ENCODE measurements around the gene PKM. TPM values are rescaled to one million over a fixed set of nuclear protein-coding genes. Genes with fewer than 3 reads are reported as not detected.

The PKM gene
- total RNA-seq, 1 experiment from 2014 or later = 1,026 TPM

DNA sequence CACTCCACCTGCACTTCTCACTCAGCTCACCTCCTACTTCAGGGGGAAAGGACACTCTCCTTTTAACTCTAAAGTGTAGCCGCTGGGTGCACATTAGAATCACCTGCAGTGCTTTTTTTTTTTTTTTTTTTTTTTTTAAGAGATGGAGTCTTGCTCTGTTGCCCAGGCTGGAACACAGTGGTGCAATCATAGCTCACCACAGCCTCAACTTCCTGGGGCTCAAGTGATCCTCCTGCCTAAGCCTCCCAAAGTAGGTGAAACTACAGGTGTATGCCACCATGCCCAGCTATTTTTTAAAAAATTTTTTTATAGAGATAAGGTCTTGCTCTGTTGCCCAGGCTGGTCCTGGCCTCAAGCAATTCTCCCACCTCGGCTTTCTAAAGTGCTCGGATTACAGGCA, 54.2 kb downstream of the PKM start:
- no peaks in the 10 kb centered on the region for H3K27me3 ChIP-seq (ENCODE audit: insufficient read depth, low read length)
- Mint-ChIP-seq H3K4me1 (peaks cover 6 to 11% of the 10 kb centered on the region in 2 experiments), H3K9me3 (no peaks in the 10 kb centered on the region), H3K27ac (no peak overlapping the region), H3K27me3 (ENCODE audit: low read depth) (peaks cover 2% of the 10 kb centered on the region; the same call in 1 of the 2 replicates), H3K4me3 (no peak overlapping the region), H3K36me3 (ENCODE audit: insufficient read depth in 1 of 3, low read depth in 3 of 3) (no peaks in the 10 kb centered on the region)
- no peaks in the 10 kb centered on the region for H3K79me1 ChIP-seq (ENCODE audit: insufficient read depth, low read depth, low read length, poor library complexity, severe bottlenecking)
- H3K18ac ChIP-seq (ENCODE audit: insufficient read length, low read depth, low read length) = no peak overlapping the region
- H4K91ac ChIP-seq (ENCODE audit: insufficient read length, low read depth, low read length) = no peak overlapping the region
- peaks cover 4% of the 10 kb centered on the region for H3K23me2 ChIP-seq (ENCODE audit: insufficient read length, low read depth, low read length, poor library complexity, severe bottlenecking)
- no peak overlapping the region for H3K27ac ChIP-seq (ENCODE audit: insufficient read length, low read depth, low read length)
- no peak overlapping the region for H3K56ac ChIP-seq (ENCODE audit: insufficient read length, low read depth, low read length)
- H2BK15ac ChIP-seq (ENCODE audit: low read depth, low read length) = no peak overlapping the region
- no peak overlapping the region for H3K4ac ChIP-seq (ENCODE audit: low read depth, low read length)
- no peak overlapping the region for H3K4me2 ChIP-seq (ENCODE audit: insufficient read depth, insufficient read length, low read length)
- no peak for DNase-seq
- no peak overlapping the region for H3K14ac ChIP-seq (ENCODE audit: insufficient read depth, low read length)
- WGBS (ENCODE audit: extremely low coverage, insufficient read length, low lambda C conversion rate) = no CpG with 5 or more reads among the region's 3 CpGs
- H3K4me1 ChIP-seq (ENCODE audit: insufficient read depth, low read length) = no peaks in the 10 kb centered on the region
- TF ChIP-seq, protein P1, sequence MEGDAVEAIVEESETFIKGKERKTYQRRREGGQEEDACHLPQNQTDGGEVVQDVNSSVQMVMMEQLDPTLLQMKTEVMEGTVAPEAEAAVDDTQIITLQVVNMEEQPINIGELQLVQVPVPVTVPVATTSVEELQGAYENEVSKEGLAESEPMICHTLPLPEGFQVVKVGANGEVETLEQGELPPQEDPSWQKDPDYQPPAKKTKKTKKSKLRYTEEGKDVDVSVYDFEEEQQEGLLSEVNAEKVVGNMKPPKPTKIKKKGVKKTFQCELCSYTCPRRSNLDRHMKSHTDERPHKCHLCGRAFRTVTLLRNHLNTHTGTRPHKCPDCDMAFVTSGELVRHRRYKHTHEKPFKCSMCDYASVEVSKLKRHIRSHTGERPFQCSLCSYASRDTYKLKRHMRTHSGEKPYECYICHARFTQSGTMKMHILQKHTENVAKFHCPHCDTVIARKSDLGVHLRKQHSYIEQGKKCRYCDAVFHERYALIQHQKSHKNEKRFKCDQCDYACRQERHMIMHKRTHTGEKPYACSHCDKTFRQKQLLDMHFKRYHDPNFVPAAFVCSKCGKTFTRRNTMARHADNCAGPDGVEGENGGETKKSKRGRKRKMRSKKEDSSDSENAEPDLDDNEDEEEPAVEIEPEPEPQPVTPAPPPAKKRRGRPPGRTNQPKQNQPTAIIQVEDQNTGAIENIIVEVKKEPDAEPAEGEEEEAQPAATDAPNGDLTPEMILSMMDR (conservative IDR thresholded peaks at IDR 0.05) = no peak
- H4K8ac ChIP-seq (replicated peaks; ENCODE audit: insufficient read length, low read depth, low read length) = no peak overlapping the region
- no peak overlapping the region for H2AFZ ChIP-seq (ENCODE audit: low read length)
- no peak overlapping the region for H3K9ac ChIP-seq (ENCODE audit: extremely low read depth, insufficient read length, low read length)
- H3K9me3 ChIP-seq (ENCODE audit: control insufficient read depth, low read depth, low read length) = no peaks in the 10 kb centered on the region
- no peaks in the 10 kb centered on the region for H3K79me2 ChIP-seq (ENCODE audit: insufficient read depth, low read length)
- H2AK5ac ChIP-seq (ENCODE audit: insufficient read length, low read length) = no peak overlapping the region
- no peak overlapping the region for H3T11ph ChIP-seq (ENCODE audit: low read length)
- H2BK12ac ChIP-seq (ENCODE audit: insufficient read length, low read depth, low read length) = no peak overlapping the region
- no peaks in the 10 kb centered on the region for H4K20me1 ChIP-seq (ENCODE audit: control insufficient read depth, insufficient read depth, insufficient read length)
- H3K23ac ChIP-seq (ENCODE audit: insufficient read length, low read depth, low read length) = no peak overlapping the region
- H2BK5ac ChIP-seq (ENCODE audit: insufficient read length, low read length) = no peak overlapping the region
- no peak overlapping the region for H4K5ac ChIP-seq (ENCODE audit: insufficient read length, low read depth, low read length)
- H2BK20ac ChIP-seq (ENCODE audit: low read depth, low read length, poor library complexity, severe bottlenecking) = no peak overlapping the region
- no peak overlapping the region for H2BK120ac ChIP-seq (ENCODE audit: low read depth, low read length, poor library complexity, severe bottlenecking)
